SU-DHL-6 (cell line): ENCODE measurements around the gene HAPLN3.

Source experiments
- EZH2phosphoT487 ChIP-seq: fragments of 200-600 bp; sonication (generic), shearing (Covaris generic); conservative IDR thresholded peaks from 2 replicates; pipeline ENCODE4 v1.6.1; 2018; ENCODE audit warnings: mild to moderate bottlenecking, antibody characterized with exemption, low read length, moderate library complexity, mixed read lengths
- TF ChIP-seq, protein P1 (sequence below): fragments of 200-600 bp; sonication (generic); IDR thresholded peaks from one replicate; pipeline ENCODE4 v1.5.1; 2017; ENCODE audit warnings: antibody characterized with exemption, mild to moderate bottlenecking, low read length, moderate library complexity; ENCODE audit not compliant: insufficient read depth, poor library complexity, severe bottlenecking

- TF ChIP-seq, protein P1, sequence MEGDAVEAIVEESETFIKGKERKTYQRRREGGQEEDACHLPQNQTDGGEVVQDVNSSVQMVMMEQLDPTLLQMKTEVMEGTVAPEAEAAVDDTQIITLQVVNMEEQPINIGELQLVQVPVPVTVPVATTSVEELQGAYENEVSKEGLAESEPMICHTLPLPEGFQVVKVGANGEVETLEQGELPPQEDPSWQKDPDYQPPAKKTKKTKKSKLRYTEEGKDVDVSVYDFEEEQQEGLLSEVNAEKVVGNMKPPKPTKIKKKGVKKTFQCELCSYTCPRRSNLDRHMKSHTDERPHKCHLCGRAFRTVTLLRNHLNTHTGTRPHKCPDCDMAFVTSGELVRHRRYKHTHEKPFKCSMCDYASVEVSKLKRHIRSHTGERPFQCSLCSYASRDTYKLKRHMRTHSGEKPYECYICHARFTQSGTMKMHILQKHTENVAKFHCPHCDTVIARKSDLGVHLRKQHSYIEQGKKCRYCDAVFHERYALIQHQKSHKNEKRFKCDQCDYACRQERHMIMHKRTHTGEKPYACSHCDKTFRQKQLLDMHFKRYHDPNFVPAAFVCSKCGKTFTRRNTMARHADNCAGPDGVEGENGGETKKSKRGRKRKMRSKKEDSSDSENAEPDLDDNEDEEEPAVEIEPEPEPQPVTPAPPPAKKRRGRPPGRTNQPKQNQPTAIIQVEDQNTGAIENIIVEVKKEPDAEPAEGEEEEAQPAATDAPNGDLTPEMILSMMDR = no peak
- no peak for TF ChIP-seq EZH2phosphoT487
Measured at GRCh38 chr15:88887068-88887580, 8.2 kb downstream of the HAPLN3 start.
